ENCODE data around the gene GPX8. TPM values are rescaled to one million over a fixed set of nuclear protein-coding genes. Genes with fewer than 3 reads are reported as not detected.
A peak's percentile ranks its signal among the peaks of the same experiment; 100 is the strongest.

The GPX8 gene
- total RNA-seq, 1 donor from 2014 or later: 198 TPM

Small RNA genes lying within 50 kb of the gene (microRNA-seq; reads per million reads assigned to microRNA genes)
- 19.4 reads per million, percentile 36 among the genes with 10 or more reads in this experiment for gene MIR449A (ENCODE audit: borderline number of aligned reads)
- gene MIR449B (ENCODE audit: borderline number of aligned reads): not detected
- gene MIR449C (ENCODE audit: borderline number of aligned reads): 5.0 reads per million

Other genes with a start within 250 kb of the GPX8 start
- not detected in 3 replicates for gene ESM1, start 174.6 kb upstream of the GPX8 start, total RNA-seq
- gene GZMK, start 135.9 kb upstream of the GPX8 start, total RNA-seq: not detected in 3 replicates
- gene GZMA, start 57.5 kb upstream of the GPX8 start, total RNA-seq: not detected in 3 replicates
- gene CDC20B, start 13.0 kb downstream of the GPX8 start, total RNA-seq: not detected in 3 replicates
- gene MCIDAS, start 67.1 kb downstream of the GPX8 start, total RNA-seq: 0.15 TPM in 1 of 3 replicates, not detected in the others
- gene CCNO, start 73.4 kb downstream of the GPX8 start, total RNA-seq: 1.7 to 2.0 TPM in 2 of 3 replicates, not detected in the other
- gene DHX29, start 147.5 kb downstream of the GPX8 start, total RNA-seq: 22.2 to 32.2 TPM (median 23.0 TPM) in 3 replicates
- 44.1 to 63.3 TPM (median 45.3 TPM) in 3 replicates for gene MTREX, start 147.8 kb downstream of the GPX8 start, total RNA-seq

All from chondrocyte (in vitro differentiated cells).